ENCODE data around the gene ARHGEF7. TPM values are rescaled to one million over a fixed set of nuclear protein-coding genes. Genes with fewer than 3 reads are reported as not detected.

The ARHGEF7 gene
- total and polyA plus RNA-seq, 4 donors, result 16.2 to 132 (median 100) TPM

DNA sequence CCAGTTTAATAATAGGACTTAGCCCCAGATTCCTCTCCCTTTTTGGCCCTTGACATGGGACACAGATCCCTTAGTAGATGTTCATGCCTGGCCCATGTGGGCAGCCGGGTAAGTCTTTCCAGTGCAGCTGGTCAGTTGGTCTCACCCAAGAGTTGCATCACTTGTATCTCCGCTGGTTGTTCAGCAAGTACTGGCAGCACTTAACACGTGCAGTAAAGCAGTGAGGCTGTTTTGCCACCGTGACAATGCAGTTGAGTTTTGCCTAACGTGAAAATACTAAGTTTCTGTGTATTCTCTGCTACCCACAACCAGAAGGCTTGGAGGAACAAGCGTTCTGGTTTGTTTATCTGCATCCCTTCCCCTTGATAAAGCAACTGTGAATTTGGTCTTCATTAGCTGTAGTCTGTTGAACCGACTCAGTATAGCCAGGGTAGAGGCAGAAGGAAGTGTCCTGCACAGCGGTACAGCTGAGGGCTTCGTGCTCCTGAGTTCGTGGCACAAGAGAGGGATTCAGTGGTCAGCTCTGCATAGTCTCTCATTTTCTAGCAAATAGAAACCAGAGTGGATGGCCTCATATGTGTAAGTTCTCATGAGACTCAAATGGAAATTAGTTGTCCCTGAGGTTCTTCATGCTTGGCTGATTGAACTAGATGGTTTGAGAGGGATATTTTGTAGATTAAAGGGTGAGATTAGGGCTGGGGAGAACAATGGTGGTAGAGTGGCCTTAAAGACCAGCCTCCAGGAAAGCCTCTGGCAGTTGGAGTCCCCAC lies 50.3 kb downstream of the ARHGEF7 start:
- Histone ChIP-seq H3K27ac (ENCODE audit: low read depth in 1 of 2, low read length in 2 of 2) (no peak overlapping the region), H3K4me1 (ENCODE audit: control insufficient read depth in 1 of 2, insufficient read depth in 2 of 2, low read length in 2 of 2) (peaks cover 1 to 5% of the 10 kb centered on the region in 2 donors), H3K9me3 (ENCODE audit: control insufficient read depth, low read length) (no peaks in the 10 kb centered on the region), H3K36me3 (ENCODE audit: control insufficient read depth in 1 of 2, insufficient read depth in 2 of 2, low read length in 1 of 2) (peaks cover 0 to 5% of the 10 kb centered on the region in 2 donors), H3K27me3 (ENCODE audit: control insufficient read depth in 1 of 2, insufficient read depth in 2 of 2, low read length in 1 of 2) (no peaks in the 10 kb centered on the region), H3K4me3 (ENCODE audit: low read length in 2 of 2) (no peak overlapping the region)
- intact Hi-C loops (cut with DNase I), result no loop called here
- ATAC-seq (ENCODE audit: low FRiP score), result no peak
- WGBS, 2 donors, result 89% methylated on average over 10 of the region's 10 CpGs
- DNase-seq, result no peak

GRCh38 chr13:111166882-111167675 lies 52.0 kb downstream of the ARHGEF7 start:
- ATAC-seq (ENCODE audit: low FRiP score), result no peak
- intact Hi-C loops (cut with DNase I), result no loop called here
- peaks cover 1 to 5% of the 10 kb centered on the region in 2 donors for H3K4me1 ChIP-seq (ENCODE audit: control insufficient read depth in 1 of 2, insufficient read depth in 2 of 2, low read length in 2 of 2)
- H3K4me3 ChIP-seq (ENCODE audit: low read length in 2 of 2), result no peak overlapping the region
- no peak for DNase-seq
- H3K27ac ChIP-seq (ENCODE audit: low read depth in 1 of 2, low read length in 2 of 2), result no peak overlapping the region
- 67 to 69% methylated on average over 11 of the region's 11 CpGs for WGBS, 2 donors
- H3K27me3 ChIP-seq (ENCODE audit: control insufficient read depth in 1 of 2, insufficient read depth in 2 of 2, low read length in 1 of 2), result no peaks in the 10 kb centered on the region
- no peaks in the 10 kb centered on the region for H3K9me3 ChIP-seq (ENCODE audit: control insufficient read depth, low read length)
- peaks cover 0 to 5% of the 10 kb centered on the region in 2 donors for H3K36me3 ChIP-seq (ENCODE audit: control insufficient read depth in 1 of 2, insufficient read depth in 2 of 2, low read length in 1 of 2)

DNA sequence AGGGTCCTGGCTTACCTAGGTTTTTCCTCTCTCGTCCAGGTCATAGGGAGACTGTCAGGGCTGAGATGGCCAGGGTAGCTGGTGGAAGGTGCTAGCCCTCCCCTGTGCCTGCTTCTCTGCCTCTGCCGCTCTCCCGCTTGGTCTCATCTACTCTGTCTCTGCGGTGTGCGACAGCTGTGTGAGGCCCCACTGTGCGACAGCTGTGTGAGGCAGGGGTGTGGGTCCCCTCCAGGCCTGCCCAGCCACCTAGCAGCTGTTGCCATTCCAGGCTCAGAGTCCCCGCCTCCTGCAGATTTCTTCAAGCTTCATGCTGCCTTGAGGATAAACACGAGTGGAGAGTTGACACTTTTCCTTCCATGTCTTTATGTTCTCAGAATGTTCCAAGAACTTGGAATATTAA lies 53.0 kb downstream of the ARHGEF7 start:
- no peaks in the 10 kb centered on the region for H3K9me3 ChIP-seq (ENCODE audit: control insufficient read depth, low read length)
- no peak overlapping the region for H3K27ac ChIP-seq (ENCODE audit: low read depth in 1 of 2, low read length in 2 of 2)
- H3K36me3 ChIP-seq (ENCODE audit: control insufficient read depth in 1 of 2, insufficient read depth in 2 of 2, low read length in 1 of 2), result peaks cover 0 to 5% of the 10 kb centered on the region in 2 donors
- WGBS, 2 donors, result 68 to 75% methylated on average over 8 of the region's 8 CpGs
- H3K4me1 ChIP-seq (ENCODE audit: control insufficient read depth in 1 of 2, insufficient read depth in 2 of 2, low read length in 2 of 2), result peaks cover 1 to 5% of the 10 kb centered on the region in 2 donors
- H3K27me3 ChIP-seq (ENCODE audit: control insufficient read depth in 1 of 2, insufficient read depth in 2 of 2, low read length in 1 of 2), result no peaks in the 10 kb centered on the region
- DNase-seq (no peak), ATAC-seq (ENCODE audit: low FRiP score) (no peak)
- no peak overlapping the region for H3K4me3 ChIP-seq (ENCODE audit: low read length in 2 of 2)
- intact Hi-C loops (cut with DNase I), result no loop called here

- no peak overlapping the region for H3K27ac ChIP-seq (ENCODE audit: low read depth in 1 of 2, low read length in 2 of 2)
- DNase-seq (no peak), ATAC-seq (ENCODE audit: low FRiP score) (no peak)
- no peaks in the 10 kb centered on the region for H3K9me3 ChIP-seq (ENCODE audit: control insufficient read depth, low read length)
- H3K36me3 ChIP-seq (ENCODE audit: control insufficient read depth in 1 of 2, insufficient read depth in 2 of 2, low read length in 1 of 2), result no peaks in the 10 kb centered on the region
- intact Hi-C loops (cut with DNase I), result no loop called here
- H3K4me3 ChIP-seq (ENCODE audit: low read length in 2 of 2), result no peak overlapping the region
- H3K4me1 ChIP-seq (ENCODE audit: control insufficient read depth in 1 of 2, insufficient read depth in 2 of 2, low read length in 2 of 2), result peaks cover 4 to 7% of the 10 kb centered on the region in 2 donors
- H3K27me3 ChIP-seq (ENCODE audit: control insufficient read depth in 1 of 2, insufficient read depth in 2 of 2, low read length in 1 of 2), result no peaks in the 10 kb centered on the region
- 53 to 59% methylated on average over 3 of the region's 3 CpGs for WGBS, 2 donors
Observed at GRCh38 chr13:111171112-111171511, 56.0 kb downstream of the ARHGEF7 start.

GRCh38 chr13:111171629-111172028 lies 56.5 kb downstream of the ARHGEF7 start:
- no peaks in the 10 kb centered on the region for H3K36me3 ChIP-seq (ENCODE audit: control insufficient read depth in 1 of 2, insufficient read depth in 2 of 2, low read length in 1 of 2)
- ATAC-seq (ENCODE audit: low FRiP score), result no peak
- H3K27ac ChIP-seq (ENCODE audit: low read depth in 1 of 2, low read length in 2 of 2), result no peak overlapping the region
- intact Hi-C loops (cut with DNase I), result no loop called here
- DNase-seq, result no peak
- H3K9me3 ChIP-seq (ENCODE audit: control insufficient read depth, low read length), result no peaks in the 10 kb centered on the region
- no peaks in the 10 kb centered on the region for H3K27me3 ChIP-seq (ENCODE audit: control insufficient read depth in 1 of 2, insufficient read depth in 2 of 2, low read length in 1 of 2)
- H3K4me3 ChIP-seq (ENCODE audit: low read length in 2 of 2), result no peak overlapping the region
- H3K4me1 ChIP-seq (ENCODE audit: control insufficient read depth in 1 of 2, insufficient read depth in 2 of 2, low read length in 2 of 2), result peaks cover 4 to 7% of the 10 kb centered on the region in 2 donors
- WGBS, 2 donors, result 86 to 92% methylated on average over 2 of the region's 2 CpGs

GRCh38 chr13:111174377-111175114 lies 59.4 kb downstream of the ARHGEF7 start:
- Histone ChIP-seq H3K9me3 (ENCODE audit: control insufficient read depth, low read length) (no peaks in the 10 kb centered on the region), H3K27ac (ENCODE audit: low read depth in 1 of 2, low read length in 2 of 2) (peak overlapping the region in 1 of 2 donors; percentile 2), H3K36me3 (ENCODE audit: control insufficient read depth in 1 of 2, insufficient read depth in 2 of 2, low read length in 1 of 2) (no peaks in the 10 kb centered on the region), H3K4me3 (ENCODE audit: low read length in 2 of 2) (no peak overlapping the region), H3K27me3 (ENCODE audit: control insufficient read depth in 1 of 2, insufficient read depth in 2 of 2, low read length in 1 of 2) (no peaks in the 10 kb centered on the region), H3K4me1 (ENCODE audit: control insufficient read depth in 1 of 2, insufficient read depth in 2 of 2, low read length in 2 of 2) (peaks cover 9 to 13% of the 10 kb centered on the region in 2 donors)
- 24 to 38% methylated on average over 15 of the region's 15 CpGs for WGBS, 2 donors
- DNase-seq (no peak), ATAC-seq (ENCODE audit: low FRiP score) (no peak)
- intact Hi-C loops (cut with DNase I), result loop anchor here in 1 of 2 donors (5.0 kb wide), 1 partner anchor 38 kb away; no protein-coding TSS in a partner anchor

DNA sequence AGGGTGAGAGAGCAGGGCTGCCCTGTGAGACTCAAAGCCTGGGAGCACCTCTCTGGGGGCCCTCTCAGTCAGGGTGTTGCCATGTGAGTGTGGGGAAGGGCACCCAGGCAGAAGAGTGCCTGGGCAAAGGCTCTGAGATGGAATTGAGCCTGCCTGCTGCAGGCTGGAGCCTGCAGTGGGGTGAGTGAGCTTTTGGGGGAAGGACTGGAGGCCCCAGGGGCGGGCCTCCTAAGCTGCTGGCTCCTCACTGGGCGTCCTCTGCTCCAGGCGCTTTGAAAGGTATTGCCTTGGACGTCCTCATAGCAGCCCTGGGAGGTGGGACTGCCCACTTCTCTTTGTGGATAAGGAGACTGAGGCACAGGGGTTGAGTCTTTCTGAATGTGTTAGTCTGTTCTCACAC lies 60.3 kb downstream of the ARHGEF7 start:
- H3K27ac ChIP-seq (ENCODE audit: low read depth in 1 of 2, low read length in 2 of 2), result peak overlapping the region in 1 of 2 donors; percentile 100
- 48 to 57% methylated on average over 3 to 4 of the region's 4 CpGs for WGBS, 2 donors

GRCh38 chr13:111175935-111176334 lies 60.8 kb downstream of the ARHGEF7 start:
- peak overlapping the region; percentile 20 to 100 for H3K27ac ChIP-seq (ENCODE audit: low read depth in 1 of 2, low read length in 2 of 2)

More for the DNA sequence above, 60.3 kb downstream of the ARHGEF7 start:
- intact Hi-C loops (cut with DNase I), result loop anchor here in 1 of 2 donors (5.0 kb wide), 1 partner anchor 37 kb away; no protein-coding TSS in a partner anchor
- H3K36me3 ChIP-seq (ENCODE audit: control insufficient read depth in 1 of 2, insufficient read depth in 2 of 2, low read length in 1 of 2), result no peaks in the 10 kb centered on the region
- ATAC-seq (ENCODE audit: low FRiP score) (no peak), DNase-seq (no peak)
- peaks cover 9 to 13% of the 10 kb centered on the region in 2 donors for H3K4me1 ChIP-seq (ENCODE audit: control insufficient read depth in 1 of 2, insufficient read depth in 2 of 2, low read length in 2 of 2)
- H3K27me3 ChIP-seq (ENCODE audit: control insufficient read depth in 1 of 2, insufficient read depth in 2 of 2, low read length in 1 of 2), result no peaks in the 10 kb centered on the region
- no peak overlapping the region for H3K4me3 ChIP-seq (ENCODE audit: low read length in 2 of 2)
- H3K9me3 ChIP-seq (ENCODE audit: control insufficient read depth, low read length), result no peaks in the 10 kb centered on the region

More at GRCh38 chr13:111175935-111176334, 60.8 kb downstream of the ARHGEF7 start:
- intact Hi-C loops (cut with DNase I), result loop anchor here in 1 of 2 donors (5.0 kb wide), 1 partner anchor 36 kb away; no protein-coding TSS in a partner anchor
- DNase-seq, result no peak
- Histone ChIP-seq H3K27me3 (ENCODE audit: control insufficient read depth in 1 of 2, insufficient read depth in 2 of 2, low read length in 1 of 2) (no peaks in the 10 kb centered on the region), H3K4me1 (ENCODE audit: control insufficient read depth in 1 of 2, insufficient read depth in 2 of 2, low read length in 2 of 2) (peaks cover 9 to 13% of the 10 kb centered on the region in 2 donors), H3K36me3 (ENCODE audit: control insufficient read depth in 1 of 2, insufficient read depth in 2 of 2, low read length in 1 of 2) (no peaks in the 10 kb centered on the region), H3K9me3 (ENCODE audit: control insufficient read depth, low read length) (no peaks in the 10 kb centered on the region), H3K4me3 (ENCODE audit: low read length in 2 of 2) (no peak overlapping the region)
- 76 to 87% methylated on average over 4 of the region's 4 CpGs for WGBS, 2 donors
- ATAC-seq (ENCODE audit: low FRiP score), result no peak
